Measurements from ENCODE around the gene CSRNP3.
A peak's percentile ranks its signal among the peaks of the same experiment; 100 is the strongest.

The CSRNP3 gene

DNA sequence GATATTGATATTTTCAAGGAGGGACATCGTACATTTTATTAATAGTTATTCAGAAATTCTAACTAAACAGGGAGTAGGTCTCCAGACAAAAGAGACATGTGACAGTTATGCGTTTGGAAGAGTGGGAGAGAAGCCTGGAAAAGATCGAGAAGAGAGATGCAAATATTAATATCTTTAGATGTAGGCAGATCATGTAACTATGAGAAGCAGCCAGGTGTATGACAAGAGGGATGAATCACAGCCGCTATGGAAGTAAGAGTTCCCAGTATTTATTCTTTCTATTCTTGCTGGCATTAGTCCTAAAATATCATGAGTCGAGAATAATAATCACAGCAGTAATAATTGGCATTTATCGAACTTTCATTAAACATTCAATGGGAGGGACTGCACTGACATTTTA is 140.2 kb downstream of the CSRNP3 start:
- no peak overlapping the region for H2AFZ ChIP-seq (ENCODE audit: low read length, unreplicated experiment)
- H3K79me2 ChIP-seq (ENCODE audit: control insufficient read depth, insufficient read depth, low read length, unreplicated experiment), result no peaks in the 10 kb centered on the region
- H3K4me1 ChIP-seq (ENCODE audit: control insufficient read depth, insufficient read depth, low read length, unreplicated experiment), result no peaks in the 10 kb centered on the region
- H3K4me3 ChIP-seq (ENCODE audit: low read depth, low read length), result no peak overlapping the region
- H3K27ac ChIP-seq (ENCODE audit: low read depth, low read length), result no peak overlapping the region
- H3K36me3 ChIP-seq (ENCODE audit: insufficient read depth, low read length), result no peaks in the 10 kb centered on the region
- H3K27me3 ChIP-seq (ENCODE audit: insufficient read depth, low read length), result no peaks in the 10 kb centered on the region

DNA sequence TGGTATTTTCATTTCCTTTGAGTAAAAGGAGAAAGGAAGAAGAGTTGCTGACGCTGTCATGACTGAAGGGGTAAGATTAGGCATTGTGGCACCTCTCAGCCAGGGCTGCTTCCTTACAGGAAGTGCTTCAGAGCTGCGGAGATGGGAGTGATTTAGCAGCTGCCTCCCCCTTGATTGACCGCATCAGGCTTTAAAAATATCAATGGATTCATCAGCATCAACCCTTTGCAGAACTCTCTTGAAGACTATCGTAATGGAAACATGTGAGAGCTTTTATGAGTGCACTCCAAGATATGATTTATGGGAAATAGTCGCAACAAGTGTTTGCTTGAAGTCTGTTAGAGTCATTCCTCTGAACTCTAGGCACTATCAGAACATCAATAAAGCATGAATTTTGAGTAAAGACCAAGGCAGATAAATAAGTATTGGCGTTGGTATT is 141.1 kb downstream of the CSRNP3 start:
- no peaks in the 10 kb centered on the region for H3K36me3 ChIP-seq (ENCODE audit: insufficient read depth, low read length)
- H2AFZ ChIP-seq (ENCODE audit: low read length, unreplicated experiment), result no peak overlapping the region
- no peak overlapping the region for H3K4me3 ChIP-seq (ENCODE audit: low read depth, low read length)
- no peaks in the 10 kb centered on the region for H3K27me3 ChIP-seq (ENCODE audit: insufficient read depth, low read length)
- no peaks in the 10 kb centered on the region for H3K4me1 ChIP-seq (ENCODE audit: control insufficient read depth, insufficient read depth, low read length, unreplicated experiment)
- H3K79me2 ChIP-seq (ENCODE audit: control insufficient read depth, insufficient read depth, low read length, unreplicated experiment), result no peaks in the 10 kb centered on the region
- H3K27ac ChIP-seq (ENCODE audit: low read depth, low read length), result no peak overlapping the region

DNA sequence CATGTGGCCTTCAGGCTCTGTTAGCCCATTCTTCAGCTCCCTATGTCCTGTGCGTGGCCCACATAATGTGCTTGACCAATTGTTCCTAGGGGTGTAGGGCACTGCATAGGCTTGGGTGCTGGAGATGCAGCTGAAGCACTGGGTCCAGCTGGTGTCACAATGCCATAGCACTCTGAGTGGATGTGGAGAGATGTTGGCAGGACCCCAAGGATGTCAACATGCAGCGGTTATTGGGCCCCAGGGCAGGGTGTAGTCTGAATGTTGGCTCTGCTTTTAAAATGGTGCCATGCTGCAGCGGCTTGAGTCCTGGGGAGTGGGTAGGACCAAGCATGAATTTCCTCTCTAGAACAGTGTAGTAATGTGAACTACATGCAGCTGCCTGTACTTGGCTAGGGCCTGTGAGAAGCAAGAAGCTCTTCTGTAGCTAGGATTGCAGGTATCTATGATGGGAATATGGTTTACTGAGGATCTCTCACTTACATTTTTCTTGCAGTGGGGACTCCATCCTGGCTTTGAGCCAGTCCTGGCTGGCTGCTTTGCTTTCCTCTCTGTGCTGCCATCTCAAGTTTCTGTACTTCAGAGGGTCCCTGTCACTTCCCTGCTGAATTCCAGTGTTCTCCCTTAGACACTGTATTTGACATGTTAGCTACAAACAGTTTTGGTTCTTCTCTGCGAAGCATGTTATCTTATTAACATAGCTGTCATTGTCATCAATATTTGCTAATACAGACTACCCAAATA is 148.4 kb downstream of the CSRNP3 start:
- peaks cover 8% of the 10 kb centered on the region for H3K4me1 ChIP-seq (ENCODE audit: control insufficient read depth, insufficient read depth, low read length, unreplicated experiment)
- H2AFZ ChIP-seq (ENCODE audit: low read length, unreplicated experiment), result no peak overlapping the region
- no peaks in the 10 kb centered on the region for H3K36me3 ChIP-seq (ENCODE audit: insufficient read depth, low read length)
- H3K79me2 ChIP-seq (ENCODE audit: control insufficient read depth, insufficient read depth, low read length, unreplicated experiment), result no peaks in the 10 kb centered on the region
- no peak overlapping the region for H3K4me3 ChIP-seq (ENCODE audit: low read depth, low read length)
- no peaks in the 10 kb centered on the region for H3K27me3 ChIP-seq (ENCODE audit: insufficient read depth, low read length)
- H3K27ac ChIP-seq (ENCODE audit: low read depth, low read length), result no peak overlapping the region

GRCh38 chr2:165618806-165619205 is 149.3 kb downstream of the CSRNP3 start:
- Histone ChIP-seq H3K36me3 (ENCODE audit: insufficient read depth, low read length) (no peaks in the 10 kb centered on the region), H3K4me3 (ENCODE audit: low read depth, low read length) (no peak overlapping the region), H3K27ac (ENCODE audit: low read depth, low read length) (no peak overlapping the region), H2AFZ (ENCODE audit: low read length, unreplicated experiment) (no peak overlapping the region), H3K27me3 (ENCODE audit: insufficient read depth, low read length) (no peaks in the 10 kb centered on the region), H3K4me1 (ENCODE audit: control insufficient read depth, insufficient read depth, low read length, unreplicated experiment) (peaks cover 8% of the 10 kb centered on the region), H3K79me2 (ENCODE audit: control insufficient read depth, insufficient read depth, low read length, unreplicated experiment) (no peaks in the 10 kb centered on the region)

GRCh38 chr2:165621086-165621560 is 151.6 kb downstream of the CSRNP3 start:
- H3K36me3 ChIP-seq (ENCODE audit: insufficient read depth, low read length), result no peaks in the 10 kb centered on the region
- peak overlapping the region; percentile 67 for H3K27ac ChIP-seq (ENCODE audit: low read depth, low read length)
- H3K79me2 ChIP-seq (ENCODE audit: control insufficient read depth, insufficient read depth, low read length, unreplicated experiment), result no peaks in the 10 kb centered on the region
- H3K4me1 ChIP-seq (ENCODE audit: control insufficient read depth, insufficient read depth, low read length, unreplicated experiment), result peaks cover 8% of the 10 kb centered on the region
- no peaks in the 10 kb centered on the region for H3K27me3 ChIP-seq (ENCODE audit: insufficient read depth, low read length)
- peak overlapping the region; percentile 4 for H2AFZ ChIP-seq (ENCODE audit: low read length, unreplicated experiment)
- peak overlapping the region; percentile 27; the same call in 1 of the 2 replicates for H3K4me3 ChIP-seq (ENCODE audit: low read depth, low read length)

DNA sequence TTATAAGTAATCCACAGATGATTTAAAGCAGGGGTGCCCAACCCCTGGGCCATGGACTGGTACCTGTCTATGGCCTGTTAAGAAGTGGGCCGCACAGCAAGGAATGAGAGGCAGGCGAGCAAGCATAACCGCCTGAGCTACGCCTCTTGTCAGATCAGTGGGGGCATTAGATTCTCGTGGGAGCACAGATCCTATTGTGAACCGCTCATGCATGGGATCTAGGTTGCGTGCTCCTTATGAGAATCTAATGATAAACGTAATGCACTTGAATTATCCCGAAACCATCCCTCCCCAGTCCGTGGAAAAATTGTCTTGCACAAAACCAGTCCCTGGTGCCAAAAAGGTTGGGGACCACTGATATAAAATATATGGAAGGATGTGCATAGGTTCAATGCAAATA is 153.7 kb downstream of the CSRNP3 start:
- no peaks in the 10 kb centered on the region for H3K36me3 ChIP-seq (ENCODE audit: insufficient read depth, low read length)
- H3K27ac ChIP-seq (ENCODE audit: low read depth, low read length), result no peak overlapping the region
- no peaks in the 10 kb centered on the region for H3K79me2 ChIP-seq (ENCODE audit: control insufficient read depth, insufficient read depth, low read length, unreplicated experiment)
- H2AFZ ChIP-seq (ENCODE audit: low read length, unreplicated experiment), result no peak overlapping the region
- no peaks in the 10 kb centered on the region for H3K27me3 ChIP-seq (ENCODE audit: insufficient read depth, low read length)
- peaks cover 8% of the 10 kb centered on the region for H3K4me1 ChIP-seq (ENCODE audit: control insufficient read depth, insufficient read depth, low read length, unreplicated experiment)
- H3K4me3 ChIP-seq (ENCODE audit: low read depth, low read length), result no peak overlapping the region

DNA sequence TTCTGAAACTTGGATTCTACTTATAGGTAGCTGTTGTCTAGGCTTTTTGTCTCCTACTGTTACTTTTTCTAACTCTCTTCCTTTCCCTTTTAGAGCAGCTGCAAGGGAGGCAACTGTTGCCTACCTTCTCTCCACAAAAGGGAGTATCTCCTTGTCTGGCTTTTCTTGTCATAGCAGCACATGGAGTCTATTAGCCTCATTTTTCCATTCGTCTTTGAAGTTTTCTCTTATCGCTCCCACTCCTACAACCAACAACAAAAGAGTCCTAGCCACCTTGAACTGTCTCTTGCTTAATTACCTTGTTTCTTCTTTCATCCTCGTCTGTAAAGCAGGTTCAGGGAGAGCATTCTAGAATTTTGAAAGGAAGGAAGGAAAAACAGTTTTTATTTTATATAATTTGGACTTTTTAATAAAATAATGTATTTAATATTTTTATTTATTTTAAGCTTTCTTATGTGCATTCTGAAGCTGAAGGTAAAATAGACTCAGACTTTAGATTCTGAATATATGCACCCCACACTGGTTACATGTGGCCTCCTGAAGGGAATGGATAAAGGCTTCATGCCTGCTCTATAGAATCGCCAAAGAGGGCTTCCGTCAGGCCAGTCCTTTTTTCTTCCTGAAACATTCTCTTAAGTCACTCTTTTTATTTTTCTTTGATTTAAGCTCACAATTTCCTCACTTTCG is 154.4 kb downstream of the CSRNP3 start:
- H3K79me2 ChIP-seq (ENCODE audit: control insufficient read depth, insufficient read depth, low read length, unreplicated experiment), result no peaks in the 10 kb centered on the region
- no peak overlapping the region for H3K27ac ChIP-seq (ENCODE audit: low read depth, low read length)
- H3K36me3 ChIP-seq (ENCODE audit: insufficient read depth, low read length), result no peaks in the 10 kb centered on the region
- no peaks in the 10 kb centered on the region for H3K27me3 ChIP-seq (ENCODE audit: insufficient read depth, low read length)
- no peak overlapping the region for H3K4me3 ChIP-seq (ENCODE audit: low read depth, low read length)
- H2AFZ ChIP-seq (ENCODE audit: low read length, unreplicated experiment), result no peak overlapping the region
- peaks cover 8% of the 10 kb centered on the region for H3K4me1 ChIP-seq (ENCODE audit: control insufficient read depth, insufficient read depth, low read length, unreplicated experiment)

GRCh38 chr2:165624470-165624800 is 154.9 kb downstream of the CSRNP3 start:
- Histone ChIP-seq H3K27me3 (ENCODE audit: insufficient read depth, low read length) (no peaks in the 10 kb centered on the region), H3K27ac (ENCODE audit: low read depth, low read length) (no peak overlapping the region)

DNA sequence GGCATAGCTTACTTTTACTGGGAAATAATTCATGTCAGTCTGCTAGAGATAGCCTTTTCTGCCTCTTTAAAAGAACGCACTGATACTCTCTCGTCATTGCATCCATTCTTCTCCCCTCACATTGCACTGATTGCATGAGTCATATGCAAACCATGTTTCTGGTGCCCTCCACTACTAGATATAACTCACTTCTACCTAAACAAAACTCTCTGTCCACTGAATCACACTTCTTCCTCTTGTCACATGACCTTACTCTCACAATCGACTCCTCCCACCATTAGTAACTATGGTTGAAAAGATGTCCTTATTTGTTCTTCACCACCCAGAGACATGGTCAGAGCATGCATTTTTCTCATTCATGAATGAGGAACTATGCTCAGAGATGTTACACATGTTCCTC is 158.0 kb downstream of the CSRNP3 start:
- Histone ChIP-seq H3K79me2 (ENCODE audit: control insufficient read depth, insufficient read depth, low read length, unreplicated experiment) (no peaks in the 10 kb centered on the region), H2AFZ (ENCODE audit: low read length, unreplicated experiment) (no peak overlapping the region), H3K27ac (ENCODE audit: low read depth, low read length) (no peak overlapping the region), H3K36me3 (ENCODE audit: insufficient read depth, low read length) (no peaks in the 10 kb centered on the region), H3K4me3 (ENCODE audit: low read depth, low read length) (no peak overlapping the region), H3K4me1 (ENCODE audit: control insufficient read depth, insufficient read depth, low read length, unreplicated experiment) (peaks cover under 1% of the 10 kb centered on the region), H3K27me3 (ENCODE audit: insufficient read depth, low read length) (no peaks in the 10 kb centered on the region)

More at GRCh38 chr2:165624470-165624800, 154.9 kb downstream of the CSRNP3 start:
- Histone ChIP-seq H3K36me3 (ENCODE audit: insufficient read depth, low read length) (no peaks in the 10 kb centered on the region), H2AFZ (ENCODE audit: low read length, unreplicated experiment) (no peak overlapping the region), H3K4me1 (ENCODE audit: control insufficient read depth, insufficient read depth, low read length, unreplicated experiment) (peaks cover 8% of the 10 kb centered on the region), H3K4me3 (ENCODE audit: low read depth, low read length) (no peak overlapping the region), H3K79me2 (ENCODE audit: control insufficient read depth, insufficient read depth, low read length, unreplicated experiment) (no peaks in the 10 kb centered on the region)

DNA sequence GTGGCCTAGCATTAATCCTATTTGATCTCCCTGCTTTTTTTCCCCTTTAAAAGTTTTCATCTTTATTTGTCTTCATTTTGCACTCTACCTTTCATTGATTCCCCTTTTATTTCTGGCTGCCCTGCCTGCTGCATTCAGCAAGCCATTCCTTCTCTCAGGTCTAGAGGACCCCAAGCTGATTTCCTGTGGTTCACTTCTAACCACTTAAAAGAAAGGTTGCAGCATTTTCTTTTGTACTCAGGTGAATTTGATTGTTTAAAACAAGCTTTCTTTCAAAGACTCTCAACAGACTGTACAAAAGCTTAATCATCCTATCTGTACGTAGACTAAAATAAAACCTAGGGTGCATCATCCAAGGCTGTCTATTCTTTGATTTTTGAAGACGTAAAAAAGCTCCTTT is 160.3 kb downstream of the CSRNP3 start:
- Histone ChIP-seq H3K79me2 (ENCODE audit: control insufficient read depth, insufficient read depth, low read length, unreplicated experiment) (no peaks in the 10 kb centered on the region), H3K4me1 (ENCODE audit: control insufficient read depth, insufficient read depth, low read length, unreplicated experiment) (no peaks in the 10 kb centered on the region), H3K36me3 (ENCODE audit: insufficient read depth, low read length) (no peaks in the 10 kb centered on the region), H3K27me3 (ENCODE audit: insufficient read depth, low read length) (no peaks in the 10 kb centered on the region), H3K4me3 (ENCODE audit: low read depth, low read length) (no peak overlapping the region), H2AFZ (ENCODE audit: low read length, unreplicated experiment) (no peak overlapping the region), H3K27ac (ENCODE audit: low read depth, low read length) (no peak overlapping the region)

DNA sequence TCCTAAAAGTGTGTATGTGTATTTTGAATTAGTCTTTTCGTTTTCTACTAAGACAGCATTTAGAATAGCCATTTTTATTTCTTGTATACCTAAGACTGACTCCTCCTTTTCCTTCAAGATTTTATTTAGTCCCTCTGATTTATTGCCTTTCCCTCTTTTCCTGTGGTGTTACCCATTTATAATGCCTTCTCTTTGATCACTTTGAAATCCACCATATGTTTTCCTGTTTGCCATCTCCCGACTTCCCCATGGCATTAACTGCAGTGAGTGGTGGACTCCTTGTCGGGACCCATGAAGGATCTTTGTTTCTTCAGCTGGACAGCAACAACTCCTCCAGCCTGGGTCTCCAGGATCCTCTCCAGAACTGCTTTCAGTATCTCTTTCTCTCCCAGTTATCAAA is 160.7 kb downstream of the CSRNP3 start:
- Histone ChIP-seq H3K4me1 (ENCODE audit: control insufficient read depth, insufficient read depth, low read length, unreplicated experiment) (no peaks in the 10 kb centered on the region), H3K36me3 (ENCODE audit: insufficient read depth, low read length) (no peaks in the 10 kb centered on the region), H3K4me3 (ENCODE audit: low read depth, low read length) (no peak overlapping the region), H2AFZ (ENCODE audit: low read length, unreplicated experiment) (no peak overlapping the region), H3K27me3 (ENCODE audit: insufficient read depth, low read length) (no peaks in the 10 kb centered on the region), H3K27ac (ENCODE audit: low read depth, low read length) (no peak overlapping the region), H3K79me2 (ENCODE audit: control insufficient read depth, insufficient read depth, low read length, unreplicated experiment) (no peaks in the 10 kb centered on the region)
